GM18526 (cell line): Measurements from ENCODE around the gene TAF11L11.
"Not testable (repeated sequence)": the region's sequence is repeated elsewhere in the genome, so short reads cannot be mapped to it uniquely, and the experiment has no call there.

Experiments used
- POLR2A ChIP-seq: IDR thresholded peaks from 3 replicates; pipeline ENCODE4 v1.6.1; 2011; ENCODE audit not compliant: insufficient read length; ENCODE audit errors: extremely low read depth

Gene TAF11L11

DNA sequence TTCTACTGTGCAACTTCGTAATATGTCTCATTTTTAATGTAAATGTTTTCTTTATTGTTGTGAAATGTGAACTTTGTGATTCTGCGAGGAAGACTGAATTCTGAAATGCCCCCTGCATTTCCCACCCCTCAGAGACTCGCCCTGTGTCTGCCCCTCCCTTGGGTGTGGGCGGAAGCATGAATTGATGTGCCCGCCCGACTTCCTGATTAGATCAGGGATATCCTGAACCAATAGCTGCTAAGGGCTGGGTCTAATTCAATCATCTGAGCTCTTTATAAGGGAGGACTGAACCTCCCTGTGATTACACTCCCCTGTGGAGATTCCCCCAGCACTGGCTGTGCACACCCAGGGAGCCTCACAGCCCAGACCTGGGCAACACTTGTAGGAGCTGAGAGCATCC, at the start of gene TAF11L11:
TSS of gene TAF11L11 (plus strand) at position 304 of the 400 bp plus-strand sequence.
- TF ChIP-seq POLR2A: not testable (repeated sequence)

DNA sequence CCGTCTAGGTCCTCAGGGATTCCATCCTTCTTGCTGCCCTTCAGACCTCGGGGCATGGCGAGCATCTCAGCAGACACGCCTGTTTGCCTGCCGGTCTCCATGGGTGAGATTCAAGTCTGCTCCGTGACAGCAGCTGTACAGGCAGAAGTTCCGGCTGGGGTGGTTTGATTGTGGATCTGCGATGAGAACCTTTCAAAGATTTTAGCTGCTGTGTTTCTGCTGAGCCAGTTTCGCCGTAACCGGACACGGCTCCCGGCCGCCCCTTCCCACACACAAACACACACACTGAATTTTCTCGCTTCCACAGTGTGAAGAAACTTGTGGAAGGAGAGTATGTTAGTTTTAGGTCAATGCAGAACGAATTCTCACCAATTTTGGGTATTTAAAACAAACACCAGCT, 18.3 kb upstream of the TAF11L11 start, which contains the start of gene TAF11L7:
TSS of gene TAF11L7 (minus strand) at position 101 of the 400 bp plus-strand sequence.
- TF ChIP-seq POLR2A: not testable (repeated sequence)

DNA sequence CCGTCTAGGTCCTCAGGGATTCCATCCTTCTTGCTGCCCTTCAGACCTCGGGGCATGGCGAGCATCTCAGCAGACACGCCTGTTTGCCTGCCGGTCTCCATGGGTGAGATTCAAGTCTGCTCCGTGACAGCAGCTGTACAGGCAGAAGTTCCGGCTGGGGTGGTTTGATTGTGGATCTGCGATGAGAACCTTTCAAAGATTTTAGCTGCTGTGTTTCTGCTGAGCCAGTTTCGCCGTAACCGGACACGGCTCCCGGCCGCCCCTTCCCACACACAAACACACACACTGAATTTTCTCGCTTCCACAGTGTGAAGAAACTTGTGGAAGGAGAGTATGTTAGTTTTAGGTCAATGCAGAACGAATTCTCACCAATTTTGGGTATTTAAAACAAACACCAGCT, 13.1 kb upstream of the TAF11L11 start, which contains the start of gene TAF11L8:
TSS of gene TAF11L8 (minus strand) at position 101 of the 400 bp plus-strand sequence.
- not testable (repeated sequence) for TF ChIP-seq POLR2A

DNA sequence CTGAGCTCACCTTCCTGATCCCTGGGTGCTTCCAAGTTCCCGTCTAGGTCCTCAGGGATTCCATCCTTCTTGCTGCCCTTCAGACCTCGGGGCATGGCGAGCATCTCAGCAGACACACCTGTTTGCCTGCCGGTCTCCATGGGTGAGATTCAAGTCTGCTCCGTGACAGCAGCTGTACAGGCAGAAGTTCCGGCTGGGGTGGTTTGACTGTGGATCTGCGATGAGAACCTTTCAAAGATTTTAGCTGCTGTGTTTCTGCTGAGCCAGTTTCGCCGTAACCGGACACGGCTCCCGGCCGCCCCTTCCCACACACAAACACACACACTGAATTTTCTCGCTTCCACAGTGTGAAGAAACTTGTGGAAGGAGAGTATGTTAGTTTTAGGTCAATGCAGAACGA, 9.7 kb upstream of the TAF11L11 start, which contains the start of gene TAF11L9:
TSS of gene TAF11L9 (minus strand) at position 140 of the 400 bp plus-strand sequence.
- not testable (repeated sequence) for TF ChIP-seq POLR2A

DNA sequence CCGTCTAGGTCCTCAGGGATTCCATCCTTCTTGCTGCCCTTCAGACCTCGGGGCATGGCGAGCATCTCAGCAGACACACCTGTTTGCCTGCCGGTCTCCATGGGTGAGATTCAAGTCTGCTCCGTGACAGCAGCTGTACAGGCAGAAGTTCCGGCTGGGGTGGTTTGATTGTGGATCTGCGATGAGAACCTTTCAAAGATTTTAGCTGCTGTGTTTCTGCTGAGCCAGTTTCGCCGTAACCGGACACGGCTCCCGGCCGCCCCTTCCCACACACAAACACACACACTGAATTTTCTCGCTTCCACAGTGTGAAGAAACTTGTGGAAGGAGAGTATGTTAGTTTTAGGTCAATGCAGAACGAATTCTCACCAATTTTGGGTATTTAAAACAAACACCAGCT, 6.3 kb upstream of the TAF11L11 start, which contains the start of gene TAF11L10:
TSS of gene TAF11L10 (minus strand) at position 101 of the 400 bp plus-strand sequence.
- TF ChIP-seq POLR2A: not testable (repeated sequence)

DNA sequence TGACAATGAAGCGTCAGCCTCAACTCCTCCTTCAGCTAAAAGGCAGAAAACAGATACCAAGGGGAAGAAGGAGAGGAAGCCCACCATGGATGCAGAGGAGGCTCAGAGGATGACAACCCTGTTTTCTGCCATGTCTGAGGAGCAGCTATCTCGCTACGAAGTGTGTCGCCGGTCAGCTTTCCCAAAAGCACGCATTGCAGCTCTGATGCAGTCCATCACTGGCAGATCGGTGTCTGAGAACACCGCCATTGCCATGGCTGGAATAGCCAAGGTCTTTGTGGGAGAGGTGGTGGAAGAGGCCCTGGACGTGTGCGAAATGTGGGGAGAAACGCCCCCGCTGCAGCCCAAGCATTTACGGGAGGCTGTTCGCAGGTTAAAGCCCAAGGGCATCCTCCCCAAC, 968 bp downstream of the TAF11L11 start:
- no peak for TF ChIP-seq POLR2A

DNA sequence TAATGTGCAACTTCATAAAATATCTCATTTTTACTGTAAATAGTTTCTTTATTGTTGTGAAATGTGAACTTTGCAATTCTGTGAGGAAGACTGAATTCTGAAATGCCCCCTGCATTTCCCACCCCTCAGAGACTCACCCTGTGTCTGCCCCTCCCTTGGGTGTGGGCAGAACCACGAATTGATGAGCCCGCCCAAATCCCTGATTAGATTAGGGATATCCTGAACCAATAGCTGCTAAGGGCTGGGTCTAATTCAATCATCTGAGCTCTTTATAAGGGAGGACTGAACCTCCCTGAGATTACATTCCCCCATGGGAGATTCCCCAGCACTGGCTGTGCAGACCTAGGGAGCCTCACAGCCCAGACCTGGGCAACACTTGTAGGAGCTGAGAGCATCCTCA, 6.1 kb downstream of the TAF11L11 start, which contains the start of gene TAF11L12:
TSS of gene TAF11L12 (plus strand) at position 301 of the 400 bp plus-strand sequence.
- not testable (repeated sequence) for TF ChIP-seq POLR2A

DNA sequence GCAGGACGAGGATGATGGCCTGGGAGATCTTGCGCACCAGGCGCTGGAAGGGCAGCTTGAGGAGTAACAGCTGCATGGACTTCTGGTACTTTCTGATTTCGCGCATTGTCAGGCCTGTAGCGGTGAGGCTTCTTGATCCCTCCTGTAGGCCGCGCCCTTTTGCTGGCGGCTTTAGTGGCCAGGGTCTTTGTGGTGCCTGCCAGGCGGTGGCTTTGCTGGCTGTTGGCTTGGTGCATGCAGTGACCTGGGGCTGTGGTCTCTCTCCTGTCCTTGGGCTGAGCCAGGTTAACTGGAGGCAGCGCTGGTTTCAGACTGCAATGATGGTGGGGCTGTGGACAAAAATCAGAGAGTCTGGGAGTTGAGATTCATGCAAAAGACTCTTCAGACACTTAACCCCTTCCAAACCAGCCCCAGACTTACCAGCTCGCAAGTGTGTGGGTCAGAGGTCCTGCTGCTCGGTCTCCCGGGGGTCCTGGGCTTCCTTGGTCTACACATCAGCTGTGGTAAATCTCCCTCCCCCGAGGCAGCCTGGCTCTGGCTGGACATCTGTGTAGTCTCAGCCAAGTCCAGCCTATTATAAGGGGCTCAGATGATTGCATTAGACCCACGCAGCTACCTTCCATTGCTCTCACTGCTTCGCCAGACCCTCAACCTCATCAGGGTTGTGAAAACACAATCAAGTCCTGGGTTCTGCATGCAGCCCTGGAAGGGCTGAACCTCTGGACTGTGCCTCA, 11.1 kb downstream of the TAF11L11 start:
- TF ChIP-seq POLR2A: no peak

DNA sequence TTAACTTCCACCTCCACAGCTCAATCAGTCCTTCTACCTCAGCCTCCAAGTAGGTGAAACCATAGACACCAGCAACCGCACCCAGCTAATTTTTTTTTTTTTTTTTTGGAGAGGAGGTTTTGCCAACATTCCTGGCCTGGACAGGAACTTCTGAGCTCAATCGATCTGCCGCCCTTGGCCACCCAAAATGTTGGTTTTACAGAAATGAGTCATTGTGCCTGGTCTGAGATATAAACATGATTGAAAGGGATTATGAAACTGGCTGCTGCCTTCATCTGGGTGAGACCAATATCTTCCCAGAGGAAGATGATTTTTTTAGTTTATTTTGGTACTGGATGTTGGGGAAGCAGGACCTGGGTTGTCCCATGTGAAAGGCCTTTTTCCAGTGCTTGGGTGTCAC, 15.4 kb downstream of the TAF11L11 start:
- TF ChIP-seq POLR2A: no peak

DNA sequence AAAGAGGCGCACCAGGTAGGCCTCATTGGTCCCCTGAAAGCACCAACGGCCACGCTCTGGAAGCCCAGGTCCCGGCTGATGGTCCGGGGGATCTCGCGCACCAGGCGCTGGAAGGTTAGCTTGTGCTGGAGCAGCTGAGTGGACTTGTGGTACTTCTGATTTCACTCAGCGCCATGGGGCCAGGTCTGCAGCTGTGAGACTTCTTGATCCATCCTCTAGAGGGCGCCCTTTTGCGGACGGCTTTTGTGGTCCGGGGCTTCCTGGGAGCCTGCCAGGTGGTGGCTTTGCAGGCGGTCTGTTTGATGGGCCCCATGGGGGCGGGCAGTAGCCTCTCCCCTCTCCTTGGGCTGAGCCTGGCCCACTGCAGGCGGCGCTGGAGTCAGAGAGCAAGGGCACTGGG, 16.6 kb downstream of the TAF11L11 start:
- no peak for TF ChIP-seq POLR2A

DNA sequence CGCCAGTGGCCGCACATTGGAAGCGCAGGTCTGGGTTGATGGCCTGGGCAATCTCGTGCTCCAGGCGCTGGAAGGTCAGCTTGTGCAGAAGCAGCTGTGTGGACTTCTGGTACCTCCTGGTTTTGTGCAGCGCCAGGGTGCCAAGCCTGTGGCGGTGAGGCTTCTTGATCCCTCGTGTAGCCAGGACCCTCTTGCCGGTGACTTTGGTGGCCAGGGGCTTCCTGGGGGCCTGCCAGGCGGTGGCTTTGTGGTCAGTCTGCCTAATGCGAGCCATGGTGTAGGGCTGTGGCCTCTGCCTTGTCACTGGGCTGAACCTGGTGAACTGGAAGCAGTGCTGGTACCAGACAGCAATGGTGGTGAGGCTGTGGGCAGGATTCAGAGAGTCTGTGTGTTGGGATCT, 21.7 kb downstream of the TAF11L11 start:
- no peak for TF ChIP-seq POLR2A

DNA sequence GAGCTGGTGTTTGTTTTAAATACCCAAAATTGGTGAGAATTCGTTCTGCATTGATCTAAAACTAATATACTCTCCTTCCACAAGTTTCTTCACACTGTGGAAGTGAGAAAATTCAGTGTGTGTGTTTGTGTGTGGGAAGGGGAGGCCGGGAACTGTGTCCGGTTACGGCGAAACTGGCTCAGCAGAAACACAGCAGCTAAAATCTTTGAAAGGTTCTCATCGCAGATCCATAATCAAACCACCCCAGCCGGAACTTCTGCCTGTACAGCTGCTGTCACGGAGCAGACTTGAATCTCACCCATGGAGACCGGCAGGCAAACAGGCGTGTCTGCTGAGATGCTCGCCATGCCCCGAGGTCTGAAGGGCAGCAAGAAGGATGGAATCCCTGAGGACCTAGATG, 27.8 kb downstream of the TAF11L11 start, which contains the start of gene TAF11L13:
TSS of gene TAF11L13 (plus strand) at position 301 of the 400 bp plus-strand sequence.
- not testable (repeated sequence) for TF ChIP-seq POLR2A

DNA sequence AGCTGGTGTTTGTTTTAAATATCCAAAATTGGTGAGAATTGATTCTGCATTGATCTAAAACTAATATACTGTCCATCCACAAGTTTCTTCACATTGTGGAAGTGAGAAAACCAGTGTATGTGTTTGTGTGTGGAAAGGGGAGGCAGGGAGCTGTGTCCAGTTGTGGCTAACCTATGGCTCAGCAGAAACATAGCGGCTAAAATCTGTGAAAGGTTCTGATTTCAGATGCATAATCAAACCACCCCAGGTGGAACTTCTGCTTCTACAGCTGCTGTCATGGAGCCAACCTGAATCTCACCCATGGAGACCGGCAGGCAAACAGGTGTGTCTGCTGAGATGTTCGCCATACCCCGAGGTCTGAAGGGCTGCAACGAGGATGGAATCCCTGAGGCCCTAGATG, 30.2 kb downstream of the TAF11L11 start, which contains the start of gene TAF11L14:
TSS of gene TAF11L14 (plus strand) at position 301 of the 400 bp plus-strand sequence.
- no peak for TF ChIP-seq POLR2A
